Adrenal gland (tissue), 12 donors: ENCODE data around the gene ENKUR. TPM values are rescaled to one million over a fixed set of nuclear protein-coding genes. Genes with fewer than 3 reads are reported as not detected.

ENCODE experiments used
- DNase-seq, 7 donors: peaks; one replicate each; pipeline ENCODE4 v3.0.0-alpha.2; 2019 to 2020
- H3K27ac ChIP-seq, 5 donors: fragments of 200-600 bp; sonication (generic) in 4 of 5; 1 replicate in 3 of 5; 2 replicates in 2 of 5; pipeline versions ENCODE4 v1.5.1 to v1.8.0; 2016 to 2020; ENCODE audit warnings: mild to moderate bottlenecking in 1 of 5
- H3K27me3 ChIP-seq: fragments of 200-600 bp; 2 replicates; pipeline ENCODE4 v1.8.0; 2021
- H3K36me3 ChIP-seq, 2 donors: fragments of 200-600 bp; replicated peaks in 1 of 2; 1 replicate in 1 of 2; 2 replicates in 1 of 2; pipeline versions ENCODE4 v1.5.1 to v1.8.0; 2018 to 2022
- H3K4me1 ChIP-seq, 2 donors: fragments of 200-600 bp; replicated peaks in 1 of 2; 1 replicate in 1 of 2; 2 replicates in 1 of 2; pipeline versions ENCODE4 v1.5.1 to v1.8.0; 2018 to 2021
- H3K4me3 ChIP-seq, 4 donors: fragments of 200-600 bp; sonication (generic) in 3 of 4; one replicate each; pipeline ENCODE4 v1.5.1; 2016 to 2018
- H3K9me3 ChIP-seq, 3 donors: fragments of 200-600 bp; sonication (generic) in 1 of 3; replicated peaks in 1 of 3; 1 replicate in 2 of 3; 2 replicates in 1 of 3; pipeline versions ENCODE4 v1.5.1 to v1.8.0; 2016 to 2021
- CTCF ChIP-seq, 6 experiments: fragments of 450-650 bp in 4 of 6; fragments of 200-600 bp in 2 of 6; sonication (generic) in 1 of 6; IDR thresholded peaks; 1 replicate in 5 of 6; 2 replicates in 1 of 6; pipeline versions ENCODE4 v1.5.1 to v1.8.0; 2016 to 2021; ENCODE audit warnings: antibody characterized with exemption in 6 of 6, mild to moderate bottlenecking in 2 of 6, moderate library complexity in 1 of 6
- POLR2A ChIP-seq, 2 donors: fragments of 450-650 bp; IDR thresholded peaks; one replicate each; pipeline ENCODE4 v1.6.1; 2017; ENCODE audit warnings: antibody characterized with exemption in 2 of 2, mild to moderate bottlenecking in 2 of 2, moderate library complexity in 1 of 2
- WGBS, 4 donors: extraction: QIAGEN DNeasy Blood & Tissue Kit in 2 of 4; methylation state at CpG; one replicate each; pipeline versions ENCODE4 v1.1.5 to v1.1.7; 2013 to 2017; 5-methylcytosine and 5-hydroxymethylcytosine counted together
- intact Hi-C, 2 donors: fragments of 100-400 bp; cut with DNase I; formaldehyde crosslinking; loops; one replicate each; pipeline versions ENCODE4 v1.14.1 to v1.15.0; 2022 to 2023
- polyA plus RNA-seq, 3 donors: library from polyadenylated mRNA; stranded (reverse); fragments of 200-250 nt in 2 of 3; fragments of 350-450 nt in 1 of 3; fragmentation: Illumina TruSeq in 1 of 3; extraction: RNeasy Lipid Tissue Mini Kit (QIAGEN cat#74804) in 1 of 3; gene quantifications; one replicate each; pipeline ENCODE4 v1.2.3, GENCODE V29; 2013 to 2014
- total RNA-seq, 9 donors: library from RNA; depleted of rRNA in 4 of 9; stranded (reverse); fragments of >200 nt in 4 of 9; fragments of 120-200 nt in 1 of 9; fragmentation: NEBNext Ultra II Directional in 1 of 9; extraction: Animal tissue kit (Norgen Biotek cat#: 25700) in 1 of 9; gene quantifications; one replicate each; pipeline versions ENCODE4 v1.1.0 to v1.2.4, GENCODE V29; 2013 to 2023
- donor health status: healthy with polysubstance abuse.
- donor health status: Bipolar disorder and iron deficiency.
- donor health status: DM: yes; HTN: yes; CAD: no.
- donor health status: DM: no; HTN: no; CAD: no.
- donor health status: DM: no; HTN: no; CAD: no.
- donor health status: DM: yes; HTN: yes; CAD: no.

Gene ENKUR
- total and polyA plus RNA-seq, 12 donors: 0.16 to 0.70 (median 0.25) TPM; not detected in 5

GRCh38 chr10:25048450-25048849 lies 32.5 kb upstream of the ENKUR start:
- H3K4me3 ChIP-seq: no peak overlapping the region
- no peak for TF ChIP-seq POLR2A (IDR thresholded peaks at IDR 0.05)
- TF ChIP-seq CTCF (IDR thresholded peaks at IDR 0.05): no peak
- intact Hi-C loops: no loop called here
- H3K4me1 ChIP-seq: no peaks in the 10 kb centered on the region
- no peak overlapping the region for H3K27ac ChIP-seq
- 84 to 91% (median 89%) methylated on average over 5 of the region's 5 CpGs for whole genome bisulfite sequencing, 4 donors
- H3K9me3 ChIP-seq: no peaks in the 10 kb centered on the region
- no peak for DNase-seq
- H3K36me3 ChIP-seq: no peaks in the 10 kb centered on the region
- H3K27me3 ChIP-seq: no peaks in the 10 kb centered on the region

DNA sequence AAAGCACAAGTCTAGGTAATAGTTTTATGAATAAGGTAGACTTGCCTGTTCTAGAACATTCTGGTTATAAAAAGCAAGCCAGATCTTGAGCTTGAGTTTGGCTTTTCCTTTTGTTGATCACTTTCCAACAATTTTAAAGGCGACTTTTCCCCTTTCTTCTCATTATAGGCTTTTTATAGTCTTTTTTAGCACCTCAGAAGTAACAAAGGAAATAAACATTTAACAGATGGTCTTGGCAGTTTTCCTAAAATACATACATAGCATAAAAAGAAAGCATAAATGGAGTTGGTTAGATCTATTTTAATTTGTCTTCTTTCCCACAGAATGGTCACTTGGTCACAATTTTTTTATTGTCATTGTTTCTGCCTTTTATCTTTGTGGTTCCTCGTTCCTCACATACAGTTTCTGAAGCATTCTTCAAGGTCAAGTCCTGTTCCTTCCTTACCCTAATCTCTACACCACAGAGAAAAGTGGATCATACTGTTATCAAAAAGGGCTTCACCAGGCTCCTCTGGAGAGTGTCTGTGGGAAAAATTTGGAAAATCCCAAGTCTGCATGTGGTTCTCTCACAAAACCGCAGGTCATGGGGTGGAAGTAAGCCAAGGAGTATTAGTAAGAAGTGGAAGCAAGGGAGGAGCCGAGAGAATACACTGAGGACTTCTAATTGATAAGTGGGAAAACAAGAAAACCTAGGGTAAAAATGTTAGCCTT lies 31.8 kb upstream of the ENKUR start:
- intact Hi-C loops: no loop called here
- 44 to 53% (median 49%) methylated on average over 4 of the region's 4 CpGs for whole genome bisulfite sequencing, 4 donors
- Histone ChIP-seq H3K9me3 (no peaks in the 10 kb centered on the region), H3K27me3 (no peaks in the 10 kb centered on the region), H3K4me3 (no peak overlapping the region), H3K36me3 (no peaks in the 10 kb centered on the region), H3K27ac (no peak overlapping the region), H3K4me1 (no peaks in the 10 kb centered on the region)
- TF ChIP-seq CTCF (IDR thresholded peaks at IDR 0.05): no peak
- TF ChIP-seq POLR2A (IDR thresholded peaks at IDR 0.05): no peak
- DNase-seq: peak in 1 of 7 donors; percentile 25

DNA sequence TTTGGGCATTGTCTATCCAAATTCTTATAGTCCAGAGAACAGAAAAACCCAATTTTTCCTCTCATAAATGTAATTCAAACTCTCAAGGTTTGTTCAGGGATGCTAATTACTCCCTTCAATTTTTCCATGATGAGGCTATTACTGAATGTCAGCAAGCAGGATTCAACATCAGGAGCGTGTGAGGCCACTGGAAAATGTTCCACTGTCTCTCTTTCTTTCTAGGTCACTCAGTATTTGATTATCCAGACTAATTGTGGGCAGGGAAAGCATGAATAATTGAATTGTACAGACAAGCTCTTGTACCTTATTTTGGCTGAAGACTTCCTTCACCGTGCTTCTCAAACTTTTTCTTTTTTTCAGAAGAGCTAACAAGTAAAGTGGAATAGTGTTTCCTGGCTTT lies 31.1 kb upstream of the ENKUR start:
- H3K4me1 ChIP-seq: no peaks in the 10 kb centered on the region
- no peaks in the 10 kb centered on the region for H3K9me3 ChIP-seq
- intact Hi-C loops: no loop called here
- DNase-seq: peak in 2 of 7 donors; percentile 23 to 65
- no peak overlapping the region for H3K27ac ChIP-seq
- TF ChIP-seq POLR2A (IDR thresholded peaks at IDR 0.05): no peak
- no peak for TF ChIP-seq CTCF (IDR thresholded peaks at IDR 0.05)
- no peaks in the 10 kb centered on the region for H3K36me3 ChIP-seq
- no peak overlapping the region for H3K4me3 ChIP-seq
- WGBS, 4 donors: 39 to 51% (median 46%) methylated on average over 2 of the region's 2 CpGs
- no peaks in the 10 kb centered on the region for H3K27me3 ChIP-seq

DNA sequence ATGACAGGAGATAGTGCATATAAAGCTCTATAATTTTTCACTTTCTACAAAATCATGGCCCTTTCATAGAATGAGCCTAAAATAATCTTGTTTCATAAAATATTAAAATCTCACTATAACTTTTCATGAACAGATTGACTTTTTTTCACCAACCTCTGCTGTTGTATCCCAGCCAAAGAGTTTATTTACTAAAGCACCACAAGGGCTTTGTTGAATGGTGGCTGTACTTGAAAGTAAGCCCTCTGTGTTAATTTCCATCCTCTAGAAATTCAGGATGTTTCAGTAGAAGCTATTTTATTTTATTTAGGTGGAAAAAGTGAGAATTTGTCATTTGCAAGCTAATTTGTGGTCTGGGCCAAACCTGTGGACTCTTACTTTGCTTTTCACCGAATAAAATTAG lies 30.7 kb upstream of the ENKUR start:
- intact Hi-C loops: no loop called here
- H3K9me3 ChIP-seq: no peaks in the 10 kb centered on the region
- no peaks in the 10 kb centered on the region for H3K36me3 ChIP-seq
- no peak for TF ChIP-seq POLR2A (IDR thresholded peaks at IDR 0.05)
- TF ChIP-seq CTCF (IDR thresholded peaks at IDR 0.05): no peak
- H3K27ac ChIP-seq: no peak overlapping the region
- 79 to 90% (median 81%) methylated on average over 1 of the region's 1 CpG for WGBS, 4 donors
- no peak overlapping the region for H3K4me3 ChIP-seq
- H3K4me1 ChIP-seq: no peaks in the 10 kb centered on the region
- no peak for DNase-seq
- H3K27me3 ChIP-seq: no peaks in the 10 kb centered on the region
